ENCODE data around the gene CREBBP. TPM values are rescaled to one million over a fixed set of nuclear protein-coding genes. Genes with fewer than 3 reads are reported as not detected.

CREBBP gene
- total RNA-seq, 1 experiment from 2014 or later = 7.0 TPM

GRCh38 chr16:3713587-3714242, 166.8 kb downstream of the CREBBP start:
- peaks cover 72% of the 10 kb centered on the region for H3K36me3 ChIP-seq
- DNase-seq = no peak
- no peak overlapping the region for H3K4me3 ChIP-seq
- H3K27me3 ChIP-seq = no peaks in the 10 kb centered on the region
- H3K9me3 ChIP-seq = no peaks in the 10 kb centered on the region

DNA sequence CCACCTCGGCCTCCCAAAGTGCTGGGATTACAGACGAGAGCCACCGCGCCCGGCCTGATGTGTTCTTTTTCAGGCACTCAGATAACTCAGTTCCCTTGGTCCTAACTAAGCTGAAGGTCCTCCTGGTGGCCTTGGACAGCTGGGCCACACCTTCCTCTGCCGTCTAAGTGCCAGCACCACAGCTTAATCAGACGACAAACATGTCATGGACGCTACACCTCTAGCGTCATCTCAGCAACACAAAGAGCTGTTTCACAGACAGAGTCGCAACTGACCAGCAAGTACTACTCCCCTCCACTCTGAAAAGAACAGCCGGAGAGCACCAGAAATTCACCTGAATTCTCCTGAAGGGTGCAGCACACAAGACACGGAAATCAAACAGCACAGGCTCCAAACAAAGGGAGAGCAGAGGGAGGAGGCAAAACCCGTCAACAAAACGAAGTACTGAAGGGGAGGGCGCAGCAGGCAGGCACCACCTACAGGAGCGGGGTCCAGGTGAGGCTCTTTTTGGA, 167.6 kb downstream of the CREBBP start:
- Histone ChIP-seq H3K9me3 (no peaks in the 10 kb centered on the region), H3K27me3 (no peaks in the 10 kb centered on the region), H3K4me3 (no peak overlapping the region), H3K36me3 (peaks cover 79% of the 10 kb centered on the region)
- no peak for DNase-seq

DNA sequence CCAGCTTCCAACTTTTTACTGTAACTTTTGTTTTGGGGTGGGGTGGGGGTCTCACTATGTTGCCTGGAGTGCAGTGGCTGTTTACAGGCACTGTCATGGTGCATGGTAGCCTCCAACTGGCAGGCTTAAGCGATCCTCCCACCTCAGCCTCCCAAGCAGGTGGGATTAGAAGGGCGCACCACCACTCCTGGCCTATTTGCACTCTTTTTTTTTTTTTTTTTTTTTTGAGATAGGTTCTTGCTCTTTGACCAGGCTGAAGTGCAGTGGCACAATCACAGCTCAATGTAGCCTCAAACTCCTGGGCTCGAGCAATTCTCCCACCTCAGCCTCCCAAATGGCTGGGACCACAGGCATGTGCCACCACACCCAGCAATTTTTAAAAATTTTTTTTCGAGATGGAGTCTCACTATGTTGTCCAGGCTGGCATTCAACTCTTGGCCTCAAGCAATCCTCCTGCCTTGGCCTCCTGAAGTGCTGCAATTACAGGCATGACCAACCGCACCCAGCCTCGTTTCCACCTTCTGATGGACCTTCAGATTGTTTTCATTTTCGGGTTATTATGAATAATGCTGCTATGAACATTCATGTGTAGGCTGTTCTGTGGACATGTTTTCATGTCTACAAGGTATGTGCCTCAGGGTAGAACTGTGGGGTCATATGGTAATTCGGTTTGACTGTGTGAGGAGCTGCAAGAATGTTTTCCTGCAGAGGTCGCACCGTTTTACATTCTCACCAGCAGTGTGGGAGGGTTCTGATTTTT, 174.1 kb downstream of the CREBBP start:
- no peaks in the 10 kb centered on the region for H3K27me3 ChIP-seq
- no peak for DNase-seq
- H3K9me3 ChIP-seq = no peaks in the 10 kb centered on the region

GRCh38 chr16:3702082-3702481, 178.4 kb downstream of the CREBBP start:
- H3K9me3 ChIP-seq = no peaks in the 10 kb centered on the region
- H3K27me3 ChIP-seq = no peaks in the 10 kb centered on the region
- no peak overlapping the region for H3K4me3 ChIP-seq
- H3K36me3 ChIP-seq = peaks cover 42% of the 10 kb centered on the region
- DNase-seq = no peak

More for the DNA sequence above, 174.1 kb downstream of the CREBBP start:
- Histone ChIP-seq H3K36me3 (peaks cover 62% of the 10 kb centered on the region), H3K4me3 (no peak overlapping the region)

- H3K27me3 ChIP-seq = no peaks in the 10 kb centered on the region
Measured at GRCh38 chr16:3701531-3701930, 179.0 kb downstream of the CREBBP start.

GRCh38 chr16:3698941-3699340, 181.6 kb downstream of the CREBBP start:
- no peak overlapping the region for H3K4me3 ChIP-seq
- H3K36me3 ChIP-seq = peaks cover 57% of the 10 kb centered on the region
- no peaks in the 10 kb centered on the region for H3K27me3 ChIP-seq
- H3K9me3 ChIP-seq = no peaks in the 10 kb centered on the region
- no peak for DNase-seq

More at GRCh38 chr16:3701531-3701930, 179.0 kb downstream of the CREBBP start:
- Histone ChIP-seq H3K4me3 (no peak overlapping the region), H3K9me3 (no peaks in the 10 kb centered on the region), H3K36me3 (peaks cover 42% of the 10 kb centered on the region)
- no peak for DNase-seq

DNA sequence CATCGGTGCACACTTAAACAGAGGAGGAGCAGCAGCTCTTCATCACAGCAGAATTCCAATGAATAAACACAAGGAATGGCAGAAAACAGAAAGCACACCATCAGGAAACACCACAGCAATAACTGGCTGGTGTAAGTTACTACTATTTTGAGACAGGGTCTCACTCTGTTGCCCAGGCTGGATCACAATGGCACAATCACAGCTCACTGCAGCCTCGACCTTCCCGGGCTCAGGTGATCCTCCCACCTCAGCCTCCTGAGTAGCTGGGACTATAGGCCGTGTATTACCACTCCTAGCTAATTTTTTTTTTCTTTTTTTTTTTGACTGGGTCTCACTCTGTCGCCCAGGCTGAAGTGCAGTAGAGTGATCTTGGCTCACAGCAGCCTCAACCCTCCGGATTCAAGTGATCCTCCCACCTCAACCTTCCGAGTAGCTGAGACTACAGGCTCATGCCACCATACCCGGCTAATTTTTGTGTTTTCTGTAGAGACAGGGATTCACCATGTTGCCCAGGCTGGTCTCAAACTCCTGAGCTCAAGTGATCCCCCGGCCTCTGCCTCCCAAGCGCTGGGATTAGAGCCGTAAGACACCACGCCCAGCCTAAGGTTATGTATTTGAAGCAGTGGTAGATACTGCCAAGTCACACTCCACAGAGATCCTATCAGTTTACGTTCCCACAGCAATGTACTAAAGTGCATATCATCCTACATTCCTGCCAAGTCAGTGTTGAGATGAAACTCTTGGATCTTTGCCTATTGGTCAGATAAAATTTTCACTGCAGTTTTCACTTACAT, 183.9 kb downstream of the CREBBP start:
- Histone ChIP-seq H3K9me3 (no peaks in the 10 kb centered on the region), H3K27me3 (no peaks in the 10 kb centered on the region), H3K4me3 (no peak overlapping the region), H3K36me3 (peaks cover 52% of the 10 kb centered on the region)
- DNase-seq = peak; percentile 62

GRCh38 chr16:3695610-3696369, 184.7 kb downstream of the CREBBP start:
- Histone ChIP-seq H3K27me3 (no peaks in the 10 kb centered on the region), H3K4me3 (no peak overlapping the region), H3K9me3 (no peaks in the 10 kb centered on the region), H3K36me3 (peaks cover 47% of the 10 kb centered on the region)
- no peak for DNase-seq

DNA sequence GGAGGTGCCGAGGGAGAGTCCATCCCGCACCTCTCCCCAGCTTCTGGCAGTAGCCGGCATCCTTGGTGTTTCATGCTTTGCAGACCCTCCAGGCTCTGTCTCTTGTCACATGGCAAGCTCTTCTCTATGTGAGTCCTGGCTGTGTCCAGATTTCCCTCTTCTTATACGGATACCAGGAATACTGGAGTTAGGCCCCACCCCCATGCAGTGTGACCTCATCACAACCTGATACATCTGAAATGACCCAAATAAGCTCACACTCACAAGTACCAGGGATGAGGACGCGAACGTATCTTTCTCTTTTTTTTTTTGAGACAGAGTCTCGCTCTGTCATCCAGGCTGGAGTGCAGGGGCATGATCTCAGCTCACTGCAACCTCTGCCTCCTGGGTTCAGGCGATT, 186.5 kb downstream of the CREBBP start:
- Histone ChIP-seq H3K4me3 (no peak overlapping the region), H3K9me3 (no peaks in the 10 kb centered on the region), H3K27me3 (no peaks in the 10 kb centered on the region), H3K36me3 (peaks cover 55% of the 10 kb centered on the region)
- no peak for DNase-seq

GRCh38 chr16:3691761-3692160, 188.8 kb downstream of the CREBBP start:
- H3K4me3 ChIP-seq = no peak overlapping the region
- H3K9me3 ChIP-seq = no peaks in the 10 kb centered on the region
- peaks cover 73% of the 10 kb centered on the region for H3K36me3 ChIP-seq
- H3K27me3 ChIP-seq = no peaks in the 10 kb centered on the region
- DNase-seq = no peak

- Histone ChIP-seq H3K27me3 (no peaks in the 10 kb centered on the region), H3K4me3 (no peak overlapping the region), H3K36me3 (peaks cover 75% of the 10 kb centered on the region), H3K9me3 (no peaks in the 10 kb centered on the region)
- no peak for DNase-seq
Measured at GRCh38 chr16:3690980-3691720, 189.4 kb downstream of the CREBBP start.

GRCh38 chr16:3690470-3690928, 190.0 kb downstream of the CREBBP start:
- peak; percentile 89 for DNase-seq
- no peaks in the 10 kb centered on the region for H3K9me3 ChIP-seq
- H3K4me3 ChIP-seq = no peak overlapping the region
- H3K36me3 ChIP-seq = peaks cover 75% of the 10 kb centered on the region
- no peaks in the 10 kb centered on the region for H3K27me3 ChIP-seq

DNA sequence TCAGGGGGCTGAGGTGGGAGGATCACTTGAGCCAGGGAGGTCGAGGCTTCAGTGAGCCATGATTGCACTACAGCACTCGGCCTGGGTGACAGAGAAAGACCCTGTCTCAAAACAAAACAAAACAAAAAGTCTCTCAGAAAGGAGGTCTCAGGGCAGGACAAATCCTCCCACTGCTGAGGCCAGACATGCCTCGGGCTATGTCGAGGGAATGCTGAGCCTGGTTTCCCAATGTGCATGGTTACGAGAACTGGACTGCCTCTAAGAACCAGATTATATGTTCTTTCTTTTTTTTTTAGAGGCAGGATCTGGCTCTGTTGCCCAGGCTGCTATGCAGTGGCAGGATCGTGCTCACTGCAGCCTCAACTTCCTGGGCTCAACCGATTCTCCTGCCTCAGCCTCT, 190.8 kb downstream of the CREBBP start:
- no peak for DNase-seq
- no peaks in the 10 kb centered on the region for H3K27me3 ChIP-seq
- no peak overlapping the region for H3K4me3 ChIP-seq
- H3K36me3 ChIP-seq = peaks cover 77% of the 10 kb centered on the region
- H3K9me3 ChIP-seq = no peaks in the 10 kb centered on the region

DNA sequence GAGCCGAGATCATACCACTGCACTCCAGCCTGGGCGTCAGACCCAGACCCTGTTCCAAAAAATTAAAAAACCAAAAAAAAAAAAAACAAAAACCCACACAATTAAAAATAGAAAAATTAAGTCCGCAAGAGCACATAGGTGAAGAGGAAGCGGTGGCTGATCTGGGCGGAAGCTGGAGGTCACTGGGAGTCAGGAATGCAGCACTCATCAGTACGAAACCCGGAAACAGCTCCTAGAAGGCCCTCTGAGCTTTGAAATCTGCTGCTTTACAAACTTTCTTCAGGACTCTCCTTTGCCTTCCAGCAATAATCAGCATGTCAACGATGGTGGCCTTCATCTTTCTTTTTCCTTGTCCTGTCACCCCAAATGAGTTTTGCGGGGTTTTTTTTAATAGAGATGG, 192.7 kb downstream of the CREBBP start:
- Histone ChIP-seq H3K4me3 (no peak overlapping the region), H3K27me3 (no peaks in the 10 kb centered on the region), H3K9me3 (no peaks in the 10 kb centered on the region), H3K36me3 (peaks cover 76% of the 10 kb centered on the region)
- no peak for DNase-seq

GRCh38 chr16:3687021-3687420, 193.5 kb downstream of the CREBBP start:
- no peak for DNase-seq
- no peaks in the 10 kb centered on the region for H3K9me3 ChIP-seq
- peaks cover 81% of the 10 kb centered on the region for H3K36me3 ChIP-seq
- H3K27me3 ChIP-seq = no peaks in the 10 kb centered on the region
- H3K4me3 ChIP-seq = no peak overlapping the region

GRCh38 chr16:3681206-3681605, 199.3 kb downstream of the CREBBP start:
- H3K36me3 ChIP-seq = peaks cover 90% of the 10 kb centered on the region
- no peaks in the 10 kb centered on the region for H3K9me3 ChIP-seq
- H3K4me3 ChIP-seq = no peak overlapping the region
- no peak for DNase-seq
- H3K27me3 ChIP-seq = no peaks in the 10 kb centered on the region

All from MG63 (cell line).